Activated CD4-positive, alpha-beta T cell treated with anti-CD3 and anti-CD28 coated beads, Interleukin-2, amount 10 ng/mL, durations not matched to agents 24 days and 14 days (primary cell): ENCODE measurements around the gene SIRT7. TPM values are rescaled to one million over a fixed set of nuclear protein-coding genes. Genes with fewer than 3 reads are reported as not detected.
"Not testable (repeated sequence)": the region's sequence is repeated elsewhere in the genome, so short reads cannot be mapped to it uniquely, and the experiment has no call there.

ENCODE experiments used
- DNase-seq: peaks from one replicate; pipeline ENCODE4 v3.0.0; 2022
- H3K27ac Mint-ChIP-seq: one replicate; pipeline ENCODE4 v1.8.0; 2022; ENCODE audit warnings: mild to moderate bottlenecking, mixed read lengths
- H3K27me3 Mint-ChIP-seq: one replicate; pipeline ENCODE4 v1.8.0; 2022; ENCODE audit warnings: mixed read lengths
- H3K36me3 Mint-ChIP-seq: one replicate; pipeline ENCODE4 v1.8.0; 2022; ENCODE audit warnings: low read depth, mild to moderate bottlenecking, mixed read lengths
- H3K4me1 Mint-ChIP-seq: one replicate; pipeline ENCODE4 v1.8.0; 2021; ENCODE audit warnings: mixed read lengths
- H3K4me3 Mint-ChIP-seq: one replicate; pipeline ENCODE4 v1.8.0; 2022; ENCODE audit warnings: mild to moderate bottlenecking, moderate library complexity, mixed read lengths
- H3K9me3 Mint-ChIP-seq: one replicate; pipeline ENCODE4 v1.8.0; 2021; ENCODE audit warnings: mixed read lengths
- intact Hi-C: fragments of 100-400 bp; cut with micrococcal nuclease; formaldehyde crosslinking; loops from one replicate; pipeline ENCODE4 v1.15.1; 2023
- total RNA-seq: library from RNA; stranded (reverse); gene quantifications from 2 replicates; pipeline ENCODE4 v1.2.3, GENCODE V29; 2022

Gene SIRT7
- total RNA-seq, 1 donor from 2014 or later, result 54.9 TPM

DNA sequence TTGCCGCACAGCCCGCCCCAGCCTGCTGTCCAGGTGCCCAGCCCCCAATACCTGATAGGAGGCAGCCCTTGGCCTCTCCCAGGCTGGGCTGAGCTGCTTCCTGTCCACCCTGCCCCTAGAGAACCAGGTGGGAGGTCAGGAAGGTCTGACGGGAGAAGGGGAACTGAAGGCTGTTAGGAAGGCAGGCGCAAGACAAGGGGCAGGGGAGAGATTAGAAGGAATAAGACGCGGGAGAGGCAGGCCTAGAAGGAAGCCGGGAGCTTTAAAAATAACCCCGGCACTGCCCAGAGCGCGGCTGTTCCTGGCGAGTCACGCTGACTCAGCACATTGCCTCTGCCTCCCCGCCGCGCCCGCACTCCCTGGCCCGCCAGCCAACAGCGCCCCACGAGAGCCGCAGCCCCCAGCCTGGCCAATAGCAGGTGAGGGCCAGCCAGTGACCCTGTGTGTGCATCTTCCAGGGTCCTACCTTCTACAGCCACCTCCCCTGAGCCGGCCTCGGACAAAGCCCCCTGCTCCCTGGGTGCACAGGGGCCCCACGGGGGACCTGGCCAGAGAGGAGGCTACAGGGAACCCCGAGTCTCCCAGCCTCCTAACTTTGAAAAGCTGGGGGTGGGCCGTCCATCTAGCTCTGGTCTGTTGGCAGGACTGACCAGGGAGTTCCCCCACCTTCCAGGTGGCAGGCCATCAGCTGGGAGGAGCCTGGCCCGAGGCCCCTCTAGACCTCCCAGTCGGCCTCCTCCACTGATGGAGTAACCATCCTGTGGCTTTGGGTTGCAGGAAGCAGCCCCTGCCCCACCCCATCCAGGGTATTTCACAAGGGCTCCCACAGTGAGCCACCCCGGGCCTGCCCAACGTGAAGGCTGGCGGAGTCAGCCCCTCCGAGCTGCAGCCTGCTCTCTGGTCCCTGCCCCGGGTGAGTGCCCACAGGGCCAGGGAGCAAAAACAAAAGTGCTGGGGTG, 5.6 kb upstream of the SIRT7 start:
- Mint-ChIP-seq H3K27ac (no peak overlapping the region), H3K36me3 (peaks cover 18% of the 10 kb centered on the region), H3K9me3 (no peaks in the 10 kb centered on the region), H3K27me3 (no peaks in the 10 kb centered on the region), H3K4me1 (peaks cover 36% of the 10 kb centered on the region), H3K4me3 (peak overlapping the region; percentile 49)
- intact Hi-C loops, result no loop called here
- no peak for DNase-seq

DNA sequence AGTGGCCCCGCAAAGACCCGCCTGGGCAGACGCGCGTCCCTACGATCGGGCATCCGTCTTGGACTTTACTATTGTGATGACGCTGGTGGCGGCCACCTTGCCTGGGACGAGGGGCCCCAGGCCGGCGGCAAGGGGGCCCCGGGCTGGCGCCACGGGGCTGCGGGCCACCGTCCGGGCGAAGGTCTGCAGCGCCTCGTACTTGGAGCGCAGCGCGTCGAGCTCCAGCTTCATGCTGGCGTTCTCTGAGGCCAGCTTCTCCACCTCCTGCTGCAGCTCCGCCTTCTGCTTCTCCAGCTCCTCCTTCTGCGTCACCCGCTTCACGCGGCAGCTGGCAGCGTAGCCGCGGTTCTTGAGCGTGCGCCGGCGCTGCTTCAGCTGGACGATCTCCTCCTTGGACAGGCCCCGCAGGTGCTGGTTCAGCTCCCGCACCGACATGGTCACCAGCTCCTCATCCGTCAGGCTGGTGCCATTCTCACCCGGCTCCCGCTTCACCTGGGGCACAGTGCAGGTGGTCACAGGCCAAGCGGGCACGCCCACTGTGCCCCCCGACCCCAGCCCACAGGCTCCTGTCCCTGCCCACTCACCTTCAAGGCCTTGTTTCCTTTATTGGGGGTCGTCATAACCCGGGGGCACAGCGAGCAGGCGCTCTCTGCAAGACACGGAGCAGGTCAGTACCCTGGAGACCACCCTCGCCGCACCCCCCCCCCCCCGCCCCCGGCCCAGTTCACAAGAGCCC, 4.8 kb upstream of the SIRT7 start:
- intact Hi-C loops, result no loop called here

DNA sequence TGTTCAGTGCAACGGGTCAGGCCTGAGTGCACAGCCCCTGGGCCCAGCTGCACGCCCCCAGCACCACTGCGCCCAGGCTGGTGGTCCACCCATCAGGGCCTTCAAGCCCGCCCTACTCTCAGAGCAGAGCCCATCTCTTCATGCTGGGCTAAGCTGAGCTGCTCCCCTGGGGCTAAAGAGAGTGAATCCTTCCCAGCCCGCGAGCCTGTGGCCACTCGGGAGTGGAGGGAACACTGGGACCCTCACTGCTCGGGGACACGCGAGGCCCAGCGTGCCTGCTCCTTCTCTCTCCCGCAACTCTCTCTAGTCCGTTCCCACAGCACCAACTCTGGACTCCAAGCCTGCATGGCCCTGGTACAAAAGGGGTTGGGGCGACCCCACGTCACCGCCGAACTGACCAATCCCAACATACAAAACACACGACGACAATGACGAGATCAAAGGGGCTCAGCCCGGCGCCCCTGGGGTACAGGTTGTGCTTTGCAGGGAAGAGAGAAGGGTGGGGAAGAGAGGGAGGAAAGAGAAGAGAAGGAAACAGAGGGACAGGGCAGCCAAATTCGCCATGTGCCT, 4.1 kb upstream of the SIRT7 start:
- no peak overlapping the region for H3K27ac Mint-ChIP-seq
- DNase-seq, result no peak
- peaks cover 21% of the 10 kb centered on the region for H3K36me3 Mint-ChIP-seq
- H3K9me3 Mint-ChIP-seq, result no peaks in the 10 kb centered on the region
- intact Hi-C loops, result no loop called here
- no peaks in the 10 kb centered on the region for H3K27me3 Mint-ChIP-seq
- H3K4me1 Mint-ChIP-seq, result peaks cover 43% of the 10 kb centered on the region
- no peak overlapping the region for H3K4me3 Mint-ChIP-seq

More for the DNA sequence above, 4.8 kb upstream of the SIRT7 start:
- peaks cover 40% of the 10 kb centered on the region for H3K4me1 Mint-ChIP-seq
- no peak overlapping the region for H3K27ac Mint-ChIP-seq
- no peak overlapping the region for H3K4me3 Mint-ChIP-seq
- no peaks in the 10 kb centered on the region for H3K27me3 Mint-ChIP-seq
- H3K9me3 Mint-ChIP-seq, result no peaks in the 10 kb centered on the region
- peaks cover 20% of the 10 kb centered on the region for H3K36me3 Mint-ChIP-seq
- DNase-seq, result no peak

DNA sequence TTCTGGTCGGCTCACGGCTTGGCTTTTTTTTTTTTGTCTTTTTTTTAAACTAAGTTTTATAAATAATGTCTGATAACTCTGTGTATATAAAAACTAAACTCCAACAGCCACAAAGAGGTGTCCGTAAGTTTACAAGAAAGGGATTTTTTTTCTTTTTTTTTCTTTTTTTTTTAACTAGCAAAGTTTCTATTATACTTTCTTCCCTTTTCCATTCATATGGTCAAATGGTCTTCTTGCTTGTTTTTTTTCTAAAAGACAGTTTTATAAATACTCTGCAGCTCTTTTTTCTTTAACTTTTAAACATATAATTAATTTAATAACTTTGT, 3.5 kb upstream of the SIRT7 start:
- Mint-ChIP-seq H3K27me3 (no peaks in the 10 kb centered on the region), H3K4me3 (no peak overlapping the region), H3K4me1 (peaks cover 46% of the 10 kb centered on the region)

DNA sequence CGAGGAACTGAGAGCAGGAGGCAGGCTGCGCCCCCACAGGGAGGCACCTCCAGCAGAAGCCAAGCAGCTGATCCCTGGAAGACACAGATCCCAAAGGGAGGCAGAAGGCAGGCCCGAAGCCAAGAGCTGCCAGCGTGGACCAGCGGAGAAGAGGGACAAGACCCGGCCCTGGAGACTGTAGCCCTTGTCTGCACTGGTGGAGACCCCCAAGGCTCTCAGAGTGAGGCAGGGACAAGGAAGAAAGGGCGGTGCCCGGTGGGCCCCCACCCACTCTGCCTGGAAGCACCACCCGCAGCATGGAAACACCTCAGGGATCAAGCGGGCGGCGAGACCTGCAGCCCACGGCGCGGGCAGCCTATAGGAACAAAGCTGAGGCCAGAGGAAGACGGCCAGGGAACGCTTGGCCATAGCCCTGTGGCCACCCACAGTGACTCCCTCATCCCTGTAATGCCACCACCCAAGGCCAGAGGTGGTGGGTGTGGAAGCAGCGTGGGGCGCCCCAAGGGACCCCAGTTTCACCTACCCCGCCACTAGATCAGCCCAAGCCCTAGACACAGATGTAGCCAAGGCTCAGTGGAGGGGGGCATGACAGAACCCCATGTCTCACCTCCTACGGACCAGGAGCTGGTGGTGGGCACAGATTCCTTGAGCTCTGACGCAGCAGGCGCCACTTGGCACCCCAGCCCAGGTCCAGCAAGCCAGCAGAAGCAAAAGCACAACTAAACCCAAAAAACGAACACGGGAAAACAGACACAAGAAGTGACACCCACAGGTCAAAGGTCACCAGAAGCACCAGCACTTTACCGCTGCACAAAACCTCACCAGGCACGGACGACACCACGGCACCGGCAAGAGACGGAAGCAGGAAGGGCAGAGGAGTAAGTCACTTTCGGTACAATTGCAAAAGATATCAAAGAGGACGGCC, 2.9 kb upstream of the SIRT7 start:
- Mint-ChIP-seq H3K4me3 (no peak overlapping the region), H3K4me1 (peaks cover 44% of the 10 kb centered on the region), H3K27ac (peak overlapping the region; percentile 47), H3K9me3 (no peaks in the 10 kb centered on the region), H3K27me3 (no peaks in the 10 kb centered on the region), H3K36me3 (peaks cover 25% of the 10 kb centered on the region)
- intact Hi-C loops, result no loop called here
- DNase-seq, result no peak

More for the DNA sequence above, 3.5 kb upstream of the SIRT7 start:
- DNase-seq, result no peak
- Mint-ChIP-seq H3K27ac (no peak overlapping the region), H3K9me3 (no peaks in the 10 kb centered on the region), H3K36me3 (peaks cover 21% of the 10 kb centered on the region)
- intact Hi-C loops, result no loop called here

DNA sequence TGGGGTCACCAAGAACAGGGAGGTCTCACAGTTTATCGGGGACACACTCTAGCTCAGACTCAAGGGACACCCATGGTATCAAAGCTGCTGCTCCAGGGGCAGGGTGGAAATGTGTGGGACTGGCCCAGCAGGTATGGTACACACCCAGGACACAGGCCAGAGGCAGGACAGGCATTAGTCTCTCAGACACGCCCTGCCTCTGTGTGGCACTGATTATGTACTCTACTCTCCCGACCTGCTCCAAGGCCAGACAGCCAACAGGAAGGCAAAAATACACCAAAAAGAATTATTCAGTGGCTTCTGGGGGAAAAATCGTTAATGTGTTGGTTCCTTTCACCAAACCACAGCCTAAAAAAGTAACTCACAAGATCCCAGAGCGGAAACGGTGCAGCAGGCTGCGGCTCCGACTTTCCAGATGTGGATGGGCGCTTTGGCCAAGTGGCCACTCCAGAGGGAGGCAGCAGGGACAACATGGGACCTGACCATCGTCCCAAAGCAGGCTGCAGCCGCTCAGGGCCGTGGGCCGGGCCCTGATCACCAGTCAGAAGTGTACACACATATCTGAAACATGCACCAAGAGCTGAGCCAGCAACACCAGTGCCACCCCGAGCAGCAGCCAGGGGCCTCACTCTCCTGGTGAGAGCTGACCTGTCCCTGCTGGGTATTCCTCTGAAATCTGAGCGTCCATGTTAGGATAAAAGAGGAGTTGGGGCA, 1.0 kb upstream of the SIRT7 start:
- H3K27ac Mint-ChIP-seq, result peak overlapping the region; percentile 48
- H3K4me1 Mint-ChIP-seq, result peaks cover 37% of the 10 kb centered on the region
- no peaks in the 10 kb centered on the region for H3K9me3 Mint-ChIP-seq
- peaks cover 34% of the 10 kb centered on the region for H3K36me3 Mint-ChIP-seq
- H3K4me3 Mint-ChIP-seq, result no peak overlapping the region
- intact Hi-C loops, result no loop called here
- H3K27me3 Mint-ChIP-seq, result no peaks in the 10 kb centered on the region
- no peak for DNase-seq

DNA sequence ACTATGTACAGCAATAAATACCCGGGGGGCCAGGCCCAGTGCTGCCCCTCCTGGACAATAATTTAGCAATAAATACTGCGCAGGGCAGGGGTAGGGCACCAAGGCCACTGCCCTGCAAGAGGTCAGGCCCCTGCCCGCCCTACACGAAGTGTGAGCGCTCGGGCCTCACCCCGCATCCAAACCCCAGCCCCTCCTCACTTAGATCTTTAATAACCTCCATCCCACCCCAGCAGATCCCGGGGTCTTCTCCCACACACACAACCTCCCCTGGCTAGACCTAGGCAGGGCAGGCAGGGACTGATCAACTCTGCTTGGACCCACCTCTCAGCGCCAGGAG, 325 bp upstream of the SIRT7 start:
- peak overlapping the region; percentile 86 for H3K4me3 Mint-ChIP-seq
- DNase-seq, H3K9me3 Mint-ChIP-seq, H3K27me3 Mint-ChIP-seq, intact Hi-C loops: not testable (repeated sequence)
- H3K4me1 Mint-ChIP-seq, result peaks cover 34% of the 10 kb centered on the region
- peaks cover 38% of the 10 kb centered on the region for H3K36me3 Mint-ChIP-seq
- peak overlapping the region; percentile 80 for H3K27ac Mint-ChIP-seq

DNA sequence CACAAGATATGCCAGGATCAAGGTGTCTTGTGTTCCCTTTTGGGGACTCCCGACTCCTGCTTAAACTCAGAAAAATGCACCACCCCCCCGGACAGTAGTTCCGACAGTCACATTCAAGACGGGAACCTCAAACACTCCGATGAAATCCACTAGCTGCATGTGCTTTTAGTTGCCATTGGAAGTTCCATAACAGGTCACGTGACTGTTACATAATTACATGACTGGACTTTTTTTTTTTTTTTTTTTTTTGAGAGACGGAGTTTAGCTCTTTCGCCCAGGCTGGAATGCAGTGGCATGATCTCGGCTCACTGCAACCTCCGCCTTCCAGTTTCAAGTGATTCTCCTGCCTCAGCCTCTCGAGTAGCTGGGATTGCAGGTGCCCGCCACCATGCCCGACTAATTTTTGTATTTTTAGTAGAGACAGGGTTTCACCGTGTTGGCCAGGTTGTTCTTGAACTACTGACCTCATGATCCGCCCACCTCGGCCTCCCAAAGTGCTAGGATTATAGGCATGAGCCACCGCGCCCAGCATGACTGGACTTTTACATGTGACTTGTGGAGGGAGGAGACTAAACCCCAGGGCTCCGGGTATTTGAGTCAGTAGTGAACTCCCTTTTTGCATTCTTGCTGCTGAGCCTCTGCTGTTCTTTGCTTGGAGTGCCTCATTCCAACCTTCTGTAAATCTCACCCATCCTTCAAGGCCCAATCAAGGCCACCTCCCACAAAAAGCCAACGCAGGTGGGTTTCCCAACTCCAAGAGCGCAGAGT, 1.6 kb downstream of the SIRT7 start:
- H3K27ac Mint-ChIP-seq, result peak overlapping the region; percentile 66
- H3K27me3 Mint-ChIP-seq, result no peaks in the 10 kb centered on the region
- peaks cover 34% of the 10 kb centered on the region for H3K4me1 Mint-ChIP-seq
- no peaks in the 10 kb centered on the region for H3K9me3 Mint-ChIP-seq
- DNase-seq, result no peak
- intact Hi-C loops, result no loop called here
- peak overlapping the region; percentile 86 for H3K4me3 Mint-ChIP-seq
- peaks cover 50% of the 10 kb centered on the region for H3K36me3 Mint-ChIP-seq

DNA sequence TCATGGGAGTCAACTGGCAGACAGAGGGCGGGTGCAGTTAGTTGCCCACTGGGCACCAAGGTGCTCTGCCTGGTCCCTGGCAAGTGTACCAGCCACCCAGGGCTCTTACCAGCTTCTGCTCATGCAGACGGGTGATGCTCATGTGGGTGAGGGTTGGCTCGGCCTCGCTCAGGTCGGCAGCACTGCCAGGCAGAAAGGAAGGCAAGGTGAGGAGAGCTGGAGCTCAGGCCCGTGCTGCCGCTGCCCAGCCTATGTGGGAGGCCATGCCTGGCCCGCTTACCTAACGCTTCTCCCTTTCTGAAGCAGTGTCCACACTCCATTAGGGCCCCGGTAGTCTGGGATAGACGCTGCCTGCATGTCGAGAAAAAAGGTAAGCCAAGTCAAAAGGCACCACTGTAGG, 2.6 kb downstream of the SIRT7 start:
- no peak for DNase-seq
- Mint-ChIP-seq H3K4me1 (peaks cover 33% of the 10 kb centered on the region), H3K9me3 (no peaks in the 10 kb centered on the region), H3K36me3 (peaks cover 46% of the 10 kb centered on the region), H3K27ac (no peak overlapping the region), H3K4me3 (no peak overlapping the region), H3K27me3 (no peaks in the 10 kb centered on the region)
- intact Hi-C loops, result no loop called here

DNA sequence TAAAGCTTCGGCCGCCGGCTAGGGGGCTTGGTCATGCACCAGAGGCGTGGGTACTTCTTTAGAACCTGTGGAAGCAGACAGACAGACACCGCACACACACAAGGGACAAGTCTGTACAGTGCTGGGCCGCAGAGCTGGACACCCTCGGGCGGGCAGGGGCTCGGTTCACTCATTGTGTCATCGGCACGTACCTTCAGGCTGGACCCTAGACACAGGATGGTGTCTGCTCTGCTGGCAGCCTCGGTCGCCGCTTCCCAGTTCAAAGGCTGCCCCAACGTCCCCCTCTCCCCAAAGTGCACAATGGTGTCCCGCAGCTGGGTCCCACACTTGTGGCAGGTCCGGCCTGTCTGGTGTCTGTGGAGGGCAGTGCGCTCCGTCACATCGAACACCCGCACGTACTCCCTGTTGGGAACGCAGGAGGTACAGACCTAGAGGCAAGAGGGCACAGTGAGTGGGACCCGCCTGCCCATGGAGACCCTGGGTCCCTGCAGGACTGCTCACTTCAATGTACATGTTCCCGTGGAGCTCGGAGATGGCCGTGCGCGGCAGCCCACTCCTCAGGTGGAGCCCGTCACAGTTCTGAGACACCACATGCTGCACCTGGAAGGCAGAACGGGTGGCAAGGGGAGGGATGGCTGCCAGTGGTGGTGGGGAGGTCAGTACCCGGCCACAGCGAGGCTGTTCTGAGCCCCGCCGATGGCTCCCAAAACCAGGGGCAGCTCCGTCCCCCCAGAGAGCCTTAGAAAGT, 3.7 kb downstream of the SIRT7 start:
- Mint-ChIP-seq H3K4me1 (peaks cover 33% of the 10 kb centered on the region), H3K27me3 (no peaks in the 10 kb centered on the region), H3K9me3 (no peaks in the 10 kb centered on the region), H3K4me3 (no peak overlapping the region), H3K27ac (no peak overlapping the region), H3K36me3 (peaks cover 39% of the 10 kb centered on the region)
- intact Hi-C loops, result no loop called here
- DNase-seq, result no peak

DNA sequence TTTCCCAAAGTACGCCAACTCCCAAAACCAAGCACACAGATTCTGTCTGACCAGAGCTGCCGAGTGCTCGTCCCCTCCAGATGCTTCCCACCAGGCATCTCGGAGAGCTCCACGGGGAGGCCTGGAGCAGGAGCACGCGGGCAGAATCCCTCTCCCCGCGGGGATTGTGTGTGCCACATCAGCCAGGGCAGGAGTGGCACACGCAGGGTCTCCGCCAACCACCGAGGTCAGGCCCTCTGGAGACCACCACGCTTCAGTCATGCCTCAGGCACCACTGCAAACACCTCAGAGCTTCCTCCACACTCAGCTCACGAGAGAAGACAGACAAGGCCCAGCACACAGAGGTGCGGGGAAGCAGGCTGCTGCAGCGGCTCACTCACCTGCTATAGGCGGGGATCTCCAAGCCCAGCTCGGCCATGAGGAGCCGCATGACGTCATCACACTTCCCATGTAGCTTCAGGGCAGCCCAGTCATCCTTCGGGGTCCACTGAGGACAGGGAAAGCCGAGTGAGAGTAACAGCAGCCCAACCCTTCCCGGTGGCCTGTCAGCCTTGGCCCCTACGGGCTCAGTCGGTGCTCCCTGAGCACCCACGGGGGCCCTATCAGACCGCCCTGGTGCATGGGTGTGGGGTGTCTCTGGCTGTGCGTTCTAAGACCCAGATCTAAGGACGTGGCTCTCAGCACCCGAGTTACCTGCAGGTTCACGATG, 4.4 kb downstream of the SIRT7 start:
- no peak overlapping the region for H3K4me3 Mint-ChIP-seq
- H3K36me3 Mint-ChIP-seq, result peaks cover 37% of the 10 kb centered on the region
- H3K27ac Mint-ChIP-seq, result no peak overlapping the region
- H3K9me3 Mint-ChIP-seq, result no peaks in the 10 kb centered on the region
- peaks cover 25% of the 10 kb centered on the region for H3K4me1 Mint-ChIP-seq
- H3K27me3 Mint-ChIP-seq, result no peaks in the 10 kb centered on the region
- intact Hi-C loops, result no loop called here
- DNase-seq, result no peak
